ENCODE results near the gene ARHGAP6.

Gene ARHGAP6

DNA sequence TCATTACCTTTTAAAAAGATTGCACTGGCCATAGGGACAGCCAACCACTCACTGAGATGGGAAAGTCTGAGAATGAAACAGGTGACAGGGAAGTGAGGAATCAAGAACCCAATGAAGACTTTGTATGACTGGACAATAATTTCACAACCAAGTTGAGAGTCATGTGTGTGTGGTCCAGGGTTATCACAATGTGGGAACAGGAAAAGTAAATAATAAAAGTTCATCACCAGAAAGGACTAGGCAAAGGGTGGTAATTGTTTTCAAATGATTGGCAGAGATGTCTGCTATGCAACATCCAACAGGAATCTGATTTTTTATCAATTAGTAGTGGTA is 243.2 kb downstream of the ARHGAP6 start:
- no peak for ATAC-seq

DNA sequence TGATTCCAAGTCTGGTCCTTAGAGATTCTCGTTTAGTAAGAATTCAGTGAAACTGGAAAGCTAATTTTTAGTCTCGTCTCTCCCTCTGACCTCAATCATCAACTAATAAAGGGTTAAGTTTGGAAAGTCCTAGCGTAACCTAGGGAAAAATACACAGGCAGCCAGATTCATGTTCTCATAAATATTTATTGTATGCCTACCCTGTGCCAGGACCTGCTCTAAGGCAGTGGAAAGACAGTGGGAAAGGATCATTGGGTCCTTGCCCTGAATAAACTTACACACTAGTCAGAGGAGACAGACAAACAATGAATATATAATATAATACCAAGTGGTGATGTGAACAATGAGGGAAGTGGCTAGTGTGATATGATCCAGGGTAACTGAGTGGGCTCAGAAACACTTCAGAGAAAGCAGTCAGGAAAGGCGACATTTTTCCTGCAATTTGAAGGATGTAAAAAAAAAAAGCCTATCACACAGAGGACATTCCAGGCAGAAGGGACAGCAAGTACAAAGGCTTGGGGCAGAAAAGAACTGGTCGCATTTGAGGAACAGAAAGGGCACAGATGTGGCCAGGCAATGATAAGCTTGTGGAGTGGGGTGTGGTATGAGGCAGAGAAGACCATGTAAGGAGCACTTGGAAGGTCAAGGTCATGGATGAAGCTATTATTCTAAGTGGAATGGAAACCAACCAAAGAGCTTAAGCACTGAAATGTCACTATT is 243.8 kb downstream of the ARHGAP6 start:
- ATAC-seq, result no peak

DNA sequence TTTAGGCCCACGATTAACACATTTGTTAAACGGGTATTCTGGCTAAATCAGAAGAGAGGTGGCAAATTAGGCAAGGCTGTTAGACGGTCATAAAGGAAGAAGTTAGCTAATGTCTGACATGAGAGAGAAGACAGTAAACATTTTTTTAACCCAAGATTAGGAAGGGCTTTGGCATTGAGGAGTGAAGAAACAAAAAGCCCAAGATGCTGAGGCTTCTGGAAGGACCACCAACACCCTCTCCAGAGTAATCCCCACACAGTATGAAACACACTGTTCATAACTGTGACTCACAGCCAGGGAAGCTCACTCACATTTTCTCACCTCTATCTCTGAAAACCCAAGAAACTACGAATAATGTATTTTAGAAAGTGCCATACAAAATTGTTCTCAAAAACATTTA is 244.9 kb downstream of the ARHGAP6 start:
- ATAC-seq, result no peak

DNA sequence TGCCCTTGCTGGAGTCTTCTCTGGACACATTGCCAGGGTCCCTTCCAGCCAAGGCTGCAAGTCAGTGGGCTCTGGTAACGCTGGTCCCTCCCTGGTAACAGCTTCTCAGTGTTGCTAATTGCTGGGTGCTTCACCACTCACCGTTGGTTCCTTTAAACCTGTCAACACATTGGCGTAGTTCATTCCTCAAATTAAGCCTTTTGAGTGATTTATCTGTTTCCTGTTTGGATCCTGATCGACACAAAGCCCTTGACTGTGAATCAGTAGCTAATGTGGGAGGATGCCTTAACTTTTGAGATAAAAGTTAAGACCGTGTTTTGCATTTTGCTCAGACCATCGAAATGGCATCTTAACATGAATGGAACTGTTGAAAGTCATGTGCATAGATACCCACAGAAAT is 246.6 kb downstream of the ARHGAP6 start:
- ATAC-seq, result no peak

DNA sequence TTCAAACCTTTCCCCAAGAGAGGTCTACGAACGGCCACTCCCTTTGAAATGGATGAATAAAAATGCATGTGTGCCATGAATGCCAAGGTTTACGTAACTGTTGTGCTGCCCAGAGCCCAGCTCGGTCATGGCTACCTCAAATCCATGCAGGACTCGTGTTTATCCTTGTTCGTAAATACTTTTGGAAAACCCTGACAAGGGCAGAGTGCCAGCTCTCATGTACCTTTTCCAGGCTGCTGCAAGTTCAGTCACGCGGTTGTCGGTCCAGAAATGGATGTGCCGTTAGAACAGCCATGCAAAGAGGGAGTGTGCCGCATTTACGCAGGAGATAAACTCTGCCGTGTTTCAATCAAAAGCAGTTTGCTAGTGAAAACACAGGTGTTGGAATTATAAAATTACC is 249.1 kb downstream of the ARHGAP6 start:
- no peak for ATAC-seq

DNA sequence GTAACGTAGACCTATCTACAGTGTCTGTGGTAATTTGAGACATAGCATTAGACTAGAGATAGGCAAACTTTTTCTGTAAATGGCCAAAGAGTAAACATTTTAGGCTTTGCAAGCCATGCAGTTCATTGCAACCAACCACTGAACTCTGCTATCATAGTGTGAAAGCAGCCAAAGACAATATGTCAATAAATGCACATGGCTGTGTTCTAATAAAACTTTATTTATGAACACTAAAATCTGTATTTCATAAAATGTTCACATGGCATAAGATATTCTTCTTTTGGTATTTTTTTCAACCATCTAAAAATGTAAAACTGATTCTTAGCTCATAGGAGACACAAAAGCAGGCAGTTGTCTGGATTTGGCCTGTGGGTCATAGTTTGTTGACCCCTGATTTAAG is 251.6 kb downstream of the ARHGAP6 start:
- no peak for ATAC-seq

- no peak for ATAC-seq
Observed at GRCh38 chrX:11412715-11413623, 252.8 kb downstream of the ARHGAP6 start.

DNA sequence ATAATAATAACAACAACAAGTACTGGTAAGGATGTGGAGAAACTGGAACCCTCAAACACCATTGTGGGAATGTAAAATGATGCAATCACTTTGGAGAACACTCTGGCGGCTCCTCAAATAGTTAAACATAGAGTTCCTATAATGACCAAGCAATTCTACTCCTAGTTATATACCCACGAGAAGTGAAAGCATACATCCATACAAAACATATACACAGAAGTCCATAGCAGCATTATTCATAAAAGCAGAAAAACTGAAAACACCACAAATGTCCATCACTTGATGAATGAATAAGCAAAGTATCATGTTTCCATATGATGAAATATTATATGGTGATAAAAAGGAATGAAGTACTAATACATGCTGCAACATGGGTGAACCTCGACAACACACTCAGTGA is 255.8 kb downstream of the ARHGAP6 start:
- ATAC-seq, result no peak

DNA sequence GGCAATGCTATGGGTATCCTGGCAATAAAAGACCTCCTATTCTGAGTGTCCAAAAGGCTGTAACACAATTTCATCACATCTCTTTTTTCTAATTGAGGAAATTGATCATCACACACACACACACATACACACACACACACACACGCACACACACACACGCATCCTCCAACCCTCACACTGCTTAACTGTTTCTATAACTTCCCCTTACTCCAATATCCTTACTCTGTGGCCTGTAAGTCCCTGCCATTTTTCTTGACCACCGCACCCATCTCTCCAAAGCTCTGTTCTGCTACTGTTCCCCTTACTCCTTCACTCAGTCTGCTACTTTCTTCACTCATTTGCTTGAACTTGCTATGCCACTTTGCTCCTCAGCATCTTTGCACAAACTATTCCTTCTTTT is 256.9 kb downstream of the ARHGAP6 start:
- ATAC-seq, result no peak

GRCh38 chrX:11408109-11408405 is 257.7 kb downstream of the ARHGAP6 start:
- no peak for ATAC-seq

GRCh38 chrX:11407331-11408108 is 258.2 kb downstream of the ARHGAP6 start:
- no peak for ATAC-seq

DNA sequence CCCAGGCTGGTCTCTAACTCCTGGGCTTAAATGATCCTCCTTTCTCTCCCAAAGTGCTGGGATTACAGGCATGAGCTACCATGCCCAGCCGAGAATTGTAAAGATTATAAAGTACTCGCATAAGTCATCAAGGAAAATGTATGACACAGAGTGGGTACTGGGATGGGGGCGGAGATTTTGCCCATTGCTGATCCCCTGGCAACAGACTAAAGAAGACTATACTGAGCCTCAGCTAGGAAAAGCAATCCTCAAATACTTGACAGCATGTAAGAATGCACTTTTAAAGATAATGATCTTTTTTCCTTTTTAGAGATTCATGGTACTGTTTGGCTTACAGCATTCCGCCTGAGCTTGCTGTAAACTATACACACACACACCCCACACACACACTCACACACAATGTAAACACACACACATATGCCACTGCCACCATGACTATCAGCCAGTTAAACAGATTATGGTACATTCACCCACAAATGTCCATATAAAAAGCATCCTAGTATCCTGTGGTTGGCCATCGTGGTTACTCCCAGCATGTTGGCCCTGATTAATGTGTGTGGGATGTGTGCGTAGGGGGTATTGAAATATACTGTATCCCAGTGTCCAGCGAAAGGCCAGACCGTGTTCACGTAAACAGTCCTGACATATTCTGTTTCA is 259.5 kb downstream of the ARHGAP6 start:
- no peak for ATAC-seq

GRCh38 chrX:11403631-11404030 is 262.1 kb downstream of the ARHGAP6 start:
- no peak for ATAC-seq

DNA sequence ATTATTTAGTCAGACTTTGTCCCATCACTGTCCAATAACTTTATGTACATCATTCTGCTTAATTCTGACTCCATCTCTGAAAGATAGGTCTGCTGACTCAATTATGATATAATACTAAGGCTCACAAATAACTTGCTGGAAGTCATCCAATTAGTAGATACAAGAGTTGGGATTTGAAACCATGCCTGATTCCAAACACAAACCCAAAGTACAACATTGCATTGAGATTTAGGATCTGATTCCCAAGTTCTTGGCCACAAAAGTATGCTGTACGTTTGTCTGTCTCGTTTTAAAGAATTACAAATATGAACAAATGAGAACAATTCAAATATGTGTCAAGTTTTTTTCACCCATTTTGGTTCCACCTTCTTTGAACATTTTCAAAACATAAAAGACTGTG is 263.8 kb downstream of the ARHGAP6 start:
- no peak for ATAC-seq

DNA sequence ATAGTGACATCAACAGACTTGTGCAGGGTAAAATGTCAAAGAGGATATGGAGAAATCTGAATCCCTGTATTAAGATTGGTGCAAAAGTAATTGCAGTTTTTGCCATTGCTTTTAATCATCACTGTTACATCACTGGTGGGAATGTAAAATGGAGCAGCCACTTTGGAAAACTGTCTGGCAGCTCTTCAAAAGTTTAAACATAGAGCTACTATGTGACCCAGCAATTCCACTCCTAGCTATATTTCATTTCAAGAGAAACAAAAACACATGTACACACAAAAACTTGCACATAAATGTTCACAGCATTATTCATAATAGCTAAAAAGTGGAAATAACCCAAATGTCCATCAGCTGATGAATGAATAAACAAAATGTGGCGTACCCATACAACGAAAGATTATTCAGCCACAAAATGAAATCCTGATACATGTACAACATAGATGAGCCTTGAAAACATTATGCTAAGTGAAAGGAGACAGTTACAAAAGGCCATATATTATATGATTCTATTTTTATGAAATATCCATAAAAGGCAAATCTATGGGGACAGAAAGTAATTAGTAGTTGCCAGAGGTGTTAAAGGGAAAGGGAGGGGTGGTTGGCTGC is 266.1 kb downstream of the ARHGAP6 start:
- ATAC-seq, result no peak

DNA sequence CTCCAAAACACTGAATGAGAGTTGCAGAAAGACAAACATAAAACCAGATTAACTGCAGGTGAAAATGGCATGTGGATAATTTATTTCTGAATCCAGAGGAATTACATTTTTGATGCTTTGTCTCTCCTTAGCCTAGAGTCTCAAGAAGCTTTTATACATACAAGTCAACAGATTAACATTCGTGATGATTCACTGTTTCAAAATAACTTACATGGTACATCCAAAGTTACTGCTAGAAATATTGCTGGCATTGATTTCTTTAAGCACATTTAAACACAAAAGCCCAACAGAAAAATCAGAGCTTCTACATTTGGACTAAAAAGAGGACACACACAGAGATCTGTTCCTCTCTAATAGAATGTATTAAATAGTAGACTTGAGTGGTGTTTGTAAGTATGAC is 266.9 kb downstream of the ARHGAP6 start:
- no peak for ATAC-seq

DNA sequence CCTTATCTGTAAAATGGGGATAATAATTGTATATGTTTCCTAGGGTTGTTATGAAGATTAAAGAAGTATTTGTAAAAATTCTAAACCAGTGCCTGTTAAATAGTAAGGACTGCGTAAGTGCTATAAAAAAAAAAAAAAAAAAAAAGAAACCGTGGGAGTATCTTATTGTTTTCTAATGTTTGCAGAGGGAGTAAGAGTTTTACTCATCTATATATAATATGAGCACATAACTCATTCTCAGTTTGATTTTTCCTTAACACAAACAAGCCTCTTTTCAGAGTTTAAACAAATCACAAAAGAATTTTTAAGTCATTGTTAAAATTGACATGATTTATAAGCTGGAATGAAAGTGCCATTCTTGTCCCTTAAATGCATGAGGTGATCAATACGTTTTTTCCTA is 267.6 kb downstream of the ARHGAP6 start:
- no peak for ATAC-seq

GRCh38 chrX:11397680-11398079 is 268.0 kb downstream of the ARHGAP6 start:
- no peak for ATAC-seq

GRCh38 chrX:11395859-11396258 is 269.9 kb downstream of the ARHGAP6 start:
- ATAC-seq, result no peak

- no peak for ATAC-seq
Observed at GRCh38 chrX:11393949-11394654, 271.6 kb downstream of the ARHGAP6 start.

- ATAC-seq, result no peak
Observed at GRCh38 chrX:11386812-11387211, 278.9 kb downstream of the ARHGAP6 start.

DNA sequence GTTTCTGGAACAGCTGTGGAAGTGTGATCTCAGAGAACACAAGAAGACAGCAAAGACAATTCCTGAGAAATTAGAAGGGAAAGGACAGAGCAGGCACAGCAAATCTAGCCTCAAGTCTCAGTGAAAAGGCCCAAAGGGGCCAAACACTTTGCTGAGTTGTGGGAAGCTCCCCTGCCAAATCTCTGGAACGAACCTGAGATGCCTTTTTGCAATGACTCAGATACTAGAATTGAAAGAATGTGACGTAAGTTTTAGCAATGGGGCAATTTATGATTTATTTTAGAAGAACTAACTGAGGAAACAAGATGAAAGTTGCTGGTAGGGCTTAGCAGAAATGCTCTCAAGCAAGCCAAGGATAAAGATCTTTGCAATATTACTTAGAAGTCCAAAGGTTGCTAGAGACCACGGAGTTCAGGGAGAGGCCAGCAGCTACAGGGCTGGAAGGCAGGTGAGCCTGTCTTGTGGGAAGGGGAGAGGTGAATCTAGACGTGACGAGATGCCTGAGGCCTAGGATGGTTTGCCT is 279.7 kb downstream of the ARHGAP6 start:
- ATAC-seq, result no peak
